RCC 7860 (cell line): ENCODE results near the gene PMEL.

Experiments
- DNase-seq: peaks from one replicate; pipeline ENCODE4 v3.0.0-alpha.2; 2015; ENCODE audit warnings: low spot score
- FAIRE-seq: peaks from 2 replicates; lab custom pipeline; 2012; peaks lifted over from hg19 to GRCh38; lab: Jason Lieb, UNC

Gene PMEL

DNA sequence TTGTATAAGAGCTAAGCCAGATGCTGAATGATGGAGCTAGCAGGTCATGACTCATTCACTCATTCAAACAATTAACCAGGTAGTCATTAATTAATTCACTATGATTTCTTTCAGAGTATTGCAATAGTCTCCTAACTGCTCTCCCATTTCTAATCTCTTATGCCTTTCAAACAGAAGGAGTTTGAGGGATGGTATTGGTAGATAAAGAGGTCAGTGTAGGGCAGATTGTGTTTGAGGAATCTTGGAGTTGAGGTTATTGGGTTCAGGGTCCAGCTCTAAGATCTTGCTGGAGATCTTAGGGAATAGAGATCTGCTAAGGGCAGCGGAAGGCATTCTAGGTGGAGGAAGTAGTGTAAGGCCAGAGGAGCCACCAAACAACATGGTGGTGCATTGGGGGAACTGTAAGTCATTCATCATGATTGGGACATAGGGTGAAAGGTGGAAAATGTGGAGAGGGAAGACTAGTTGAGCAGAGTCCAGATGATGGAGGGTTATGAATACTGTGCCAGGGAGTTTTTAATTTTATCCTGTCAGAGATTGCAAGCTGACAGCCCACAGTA is 23.2 kb downstream of the PMEL start:
- DNase-seq, result no peak
- FAIRE-seq, result no peak

DNA sequence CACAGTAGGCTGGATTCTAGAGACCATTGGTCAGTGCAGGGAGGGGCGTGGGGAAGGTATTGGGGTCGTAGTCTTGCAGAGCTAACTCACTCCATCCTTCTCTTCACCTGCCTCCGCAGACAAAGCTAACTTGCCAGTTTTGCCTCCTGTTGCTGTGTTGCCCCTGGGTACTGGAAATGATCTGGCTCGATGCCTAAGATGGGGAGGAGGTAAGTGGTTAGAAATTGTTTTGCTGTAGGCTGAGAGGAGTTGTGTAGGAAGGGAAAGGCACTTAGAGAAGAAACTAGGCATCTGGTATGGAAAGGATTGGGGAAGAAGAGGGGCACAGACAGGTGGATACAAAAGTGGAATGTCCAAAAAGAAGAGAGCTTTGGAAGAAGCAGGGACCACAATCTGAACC is 23.8 kb downstream of the PMEL start:
- FAIRE-seq, result no peak

DNA sequence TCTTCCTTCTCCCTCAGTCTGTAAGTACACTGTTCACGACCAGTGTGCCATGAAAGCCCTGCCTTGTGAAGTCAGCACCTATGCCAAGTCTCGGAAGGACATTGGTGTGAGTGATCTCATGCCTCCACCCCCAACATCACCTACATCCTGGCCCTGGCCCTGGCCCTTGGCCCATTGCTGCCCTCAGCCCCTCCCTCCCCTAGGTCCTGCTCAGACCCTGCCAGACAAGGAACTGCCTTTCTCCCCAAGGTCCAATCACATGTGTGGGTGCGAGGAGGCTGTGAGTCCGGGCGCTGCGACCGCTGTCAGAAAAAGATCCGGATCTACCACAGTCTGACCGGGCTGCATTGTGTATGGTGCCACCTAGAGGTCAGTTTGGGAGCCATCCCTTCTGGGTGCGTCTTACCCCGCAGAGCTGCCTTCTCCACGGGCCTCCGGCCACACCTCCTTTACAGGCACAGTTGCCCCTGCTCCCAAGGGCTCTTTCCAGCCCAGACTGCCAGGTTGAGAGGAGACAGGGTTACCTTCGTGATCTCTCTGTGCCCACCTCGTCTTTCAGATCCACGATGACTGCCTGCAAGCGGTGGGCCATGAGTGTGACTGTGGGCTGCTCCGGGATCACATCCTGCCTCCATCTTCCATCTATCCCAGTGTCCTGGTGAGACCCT is 25.6 kb downstream of the PMEL start:
- FAIRE-seq (no peak), DNase-seq (peak; percentile 67)

More for the DNA sequence above, 23.8 kb downstream of the PMEL start:
- no peak for DNase-seq

DNA sequence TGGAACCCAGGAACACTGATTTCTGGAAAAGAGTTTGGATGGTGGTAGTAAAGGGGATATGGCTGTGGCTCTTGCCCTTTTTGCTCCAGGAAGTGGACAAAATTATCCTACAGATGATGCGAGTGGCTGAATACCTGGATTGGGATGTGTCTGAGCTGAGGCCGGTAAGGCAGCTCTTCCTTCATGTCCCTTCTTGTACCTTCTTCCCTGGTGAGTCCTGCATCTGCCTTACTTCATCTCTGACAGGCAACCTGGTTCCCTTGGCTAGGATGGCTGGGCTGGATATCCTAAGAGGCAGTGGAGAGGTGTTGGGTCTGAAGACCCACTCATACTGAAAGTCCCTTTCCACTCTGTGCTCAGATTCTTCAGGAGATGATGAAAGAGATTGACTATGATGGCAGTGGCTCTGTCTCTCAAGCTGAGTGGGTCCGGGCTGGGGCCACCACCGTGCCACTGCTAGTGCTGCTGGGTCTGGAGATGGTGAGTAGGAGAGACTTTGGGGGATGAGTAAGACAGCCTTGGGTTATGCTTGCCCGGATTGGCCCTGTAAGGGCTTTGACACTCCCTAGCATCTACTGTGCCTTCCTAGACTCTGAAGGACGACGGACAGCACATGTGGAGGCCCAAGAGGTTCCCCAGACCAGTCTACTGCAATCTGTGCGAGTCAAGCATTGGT is 26.9 kb downstream of the PMEL start:
- DNase-seq (no peak), FAIRE-seq (no peak)

DNA sequence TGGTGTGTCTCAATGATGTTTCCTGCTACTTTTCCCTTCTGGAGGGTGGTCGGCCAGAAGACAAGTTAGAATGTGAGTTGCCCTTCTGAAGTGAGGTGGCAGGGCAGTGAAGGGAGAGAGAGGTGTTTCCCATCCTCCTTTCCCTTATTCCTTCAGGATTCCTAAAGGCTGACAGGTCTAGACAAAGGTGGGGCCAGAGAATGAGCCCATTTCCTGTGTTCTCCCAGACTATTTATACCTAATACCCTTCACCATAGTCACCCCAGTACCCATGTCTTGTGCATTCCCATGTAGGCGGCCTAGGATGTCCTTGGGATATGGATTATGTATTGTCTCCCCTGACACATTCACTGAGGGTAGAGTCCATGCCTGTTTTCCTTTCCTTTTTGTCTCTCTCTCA is 27.9 kb downstream of the PMEL start:
- DNase-seq (no peak), FAIRE-seq (no peak)

DNA sequence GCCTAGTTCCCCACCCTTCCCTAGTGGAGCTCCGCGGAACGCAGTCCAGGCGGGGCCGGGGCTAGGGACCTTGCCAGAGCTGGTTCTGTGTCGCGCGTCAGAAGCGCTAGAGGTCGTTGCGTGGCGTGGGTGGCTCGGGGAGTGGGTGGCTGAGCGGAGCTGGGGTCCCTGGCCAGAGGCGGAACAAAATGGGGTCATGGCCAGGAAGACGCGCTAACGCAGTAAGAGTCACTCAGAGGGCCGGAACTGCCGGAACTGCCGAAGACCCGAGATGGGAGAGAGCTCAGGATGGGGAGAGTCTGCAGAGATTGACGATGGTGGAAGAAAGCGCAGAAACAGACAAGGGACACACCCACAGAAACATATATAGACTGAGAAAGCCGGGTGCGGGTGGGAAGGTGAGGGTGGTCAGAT is 30.1 kb downstream of the PMEL start:
- no peak for FAIRE-seq

DNA sequence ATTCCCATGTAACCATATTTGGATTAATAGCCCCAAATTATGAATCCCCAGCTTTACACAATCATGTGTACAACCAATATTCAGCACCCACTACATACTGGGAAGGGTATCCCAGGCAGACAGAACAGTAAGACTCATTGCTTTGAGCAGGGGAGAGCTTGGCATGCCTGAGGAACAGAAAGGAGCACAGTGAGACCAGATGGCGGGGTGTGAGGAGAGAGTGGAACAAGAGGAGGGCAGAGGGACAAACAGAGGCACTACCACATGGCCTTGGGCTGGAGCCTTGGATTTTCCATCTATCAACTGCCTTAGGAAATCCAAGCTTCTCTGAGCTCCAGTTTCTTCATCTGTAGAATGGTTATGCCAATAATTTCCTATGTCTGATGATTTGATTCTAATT is 31.1 kb downstream of the PMEL start:
- no peak for DNase-seq
- FAIRE-seq, result no peak

More for the DNA sequence above, 30.1 kb downstream of the PMEL start:
- DNase-seq, result no peak

GRCh38 chr12:55933799-55934742 is 31.8 kb downstream of the PMEL start:
- DNase-seq (no peak), FAIRE-seq (no peak)

- FAIRE-seq, result no peak
- peak; percentile 24 for DNase-seq
These were observed 32.6 kb downstream of the PMEL start for GRCh38 chr12:55933169-55933798.

DNA sequence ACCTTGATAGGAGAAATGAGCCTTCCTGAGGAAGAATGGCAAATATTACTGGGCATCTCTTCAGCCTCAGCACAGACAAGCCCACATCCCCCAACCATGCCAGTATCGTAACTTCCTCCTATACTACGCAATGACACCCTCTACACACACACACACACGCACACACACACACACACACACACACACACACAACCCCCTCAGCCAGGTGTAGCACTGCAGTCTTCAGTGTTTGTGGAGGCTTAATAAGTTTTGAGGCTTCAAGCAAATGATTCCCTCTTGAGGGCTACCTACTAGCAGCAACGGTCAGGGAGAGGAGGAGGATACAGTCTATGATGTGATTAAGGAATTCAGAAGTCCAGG is 33.3 kb downstream of the PMEL start:
- FAIRE-seq, result no peak

GRCh38 chr12:55931780-55932550 is 33.9 kb downstream of the PMEL start:
- DNase-seq, result no peak

More for the DNA sequence above, 33.3 kb downstream of the PMEL start:
- DNase-seq, result no peak

DNA sequence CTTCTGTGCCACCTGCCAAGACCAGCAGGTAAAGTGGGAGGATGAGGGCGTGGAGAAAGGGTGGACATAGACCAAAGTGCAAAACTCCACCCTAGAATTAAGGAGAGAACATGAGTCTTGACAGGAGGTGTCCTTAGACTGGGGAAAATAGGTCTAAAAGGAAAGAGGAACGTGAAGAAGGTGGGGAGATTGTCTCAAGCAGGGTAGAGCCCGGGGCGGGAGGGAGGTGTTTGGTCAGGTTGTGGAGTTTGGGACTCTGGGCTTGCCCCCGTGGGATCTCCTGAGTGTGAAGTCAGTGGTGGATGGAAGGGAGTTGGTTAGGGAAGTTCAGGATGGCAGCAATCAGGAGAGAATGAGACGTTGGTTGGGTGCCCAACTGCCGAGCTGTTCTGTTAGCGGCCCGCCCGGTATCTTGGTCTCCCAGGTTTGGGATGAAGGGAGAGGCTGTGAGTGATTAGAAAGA is 34.5 kb downstream of the PMEL start:
- DNase-seq (no peak), FAIRE-seq (no peak)

More at GRCh38 chr12:55931780-55932550, 33.9 kb downstream of the PMEL start:
- FAIRE-seq, result no peak

DNA sequence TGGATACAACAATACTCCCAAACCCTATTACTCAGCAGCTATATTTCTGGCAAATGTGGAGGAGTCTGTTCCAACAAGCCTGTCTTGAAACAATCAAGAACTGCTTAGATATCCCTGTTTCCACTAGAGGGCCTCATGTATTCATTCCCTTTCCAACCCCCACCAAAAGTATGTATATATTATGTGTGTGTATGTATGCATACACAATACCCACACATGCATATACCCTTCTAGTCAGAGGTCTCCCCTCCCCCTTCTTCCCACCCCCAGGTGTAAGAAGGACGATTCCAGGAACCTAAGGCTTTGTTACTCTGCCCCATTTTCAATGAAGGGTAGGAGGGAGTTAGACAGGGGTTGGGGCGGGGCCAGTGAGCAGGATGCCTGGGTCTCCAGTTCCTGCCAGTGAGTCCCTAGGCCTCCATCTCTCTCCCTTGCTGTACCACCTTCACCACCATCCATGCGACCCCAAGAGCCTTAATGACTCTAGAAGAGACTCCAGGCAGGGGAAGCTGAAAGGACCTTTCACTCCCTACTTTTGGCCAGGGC is 35.0 kb downstream of the PMEL start, which contains the start of gene DGKA:
DGKA (plus strand) TSS at position 392 of the 546 bp plus-strand sequence. CDS start 5,342 bp downstream, outside the sequence.
- peak; percentile 31 for DNase-seq
- FAIRE-seq, result no peak

GRCh38 chr12:55929306-55929791 is 36.5 kb downstream of the PMEL start:
- DNase-seq (no peak), FAIRE-seq (no peak)

DNA sequence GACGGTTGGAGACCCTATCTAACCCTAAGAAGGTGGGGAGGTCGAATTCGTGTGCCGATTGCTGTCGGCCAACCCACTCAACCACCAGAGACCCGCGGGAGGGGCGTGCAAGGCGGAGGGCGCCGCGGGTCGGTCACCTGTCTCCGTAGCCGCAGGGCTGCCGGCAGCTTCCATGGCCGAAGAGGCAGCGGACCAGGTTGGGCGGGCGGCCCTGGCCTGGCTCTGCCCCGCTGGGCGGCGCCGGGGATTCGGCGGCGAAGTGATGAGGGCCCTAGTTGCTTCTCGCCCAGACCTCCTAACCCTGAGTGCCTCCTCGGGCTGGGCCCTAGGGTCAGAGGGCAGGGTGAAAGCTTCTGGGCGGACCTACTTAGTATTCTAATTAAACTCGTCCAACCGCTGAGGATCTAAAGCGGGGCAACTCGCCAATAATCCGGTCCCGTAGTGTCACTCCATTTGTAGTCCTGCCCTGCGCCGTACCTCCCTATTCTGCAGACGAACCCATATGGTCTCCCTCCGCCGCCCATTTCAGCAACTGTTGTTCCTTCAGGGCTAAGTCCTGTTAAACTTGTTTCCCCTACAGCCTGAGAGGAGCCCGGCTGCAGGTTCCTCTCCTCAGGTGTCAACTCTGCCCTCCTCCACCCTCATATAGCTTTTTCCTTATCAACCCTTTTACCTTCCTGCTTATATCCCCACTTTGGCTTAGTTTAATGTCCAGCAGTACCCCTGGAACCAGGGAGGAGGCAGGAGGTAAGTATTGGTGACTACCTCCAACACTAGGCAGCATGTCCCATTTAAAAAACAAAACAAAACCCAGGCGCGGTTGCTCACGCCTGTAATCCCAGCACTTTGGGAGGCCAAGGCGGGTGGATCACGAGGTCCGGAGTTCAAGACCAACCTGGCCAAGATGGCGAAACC is 38.0 kb downstream of the PMEL start, which contains the start of gene PYM1:
PYM1 (minus strand) TSS at position 307 of the 915 bp plus-strand sequence; CDS start at position 174, 133 bp downstream.
- DNase-seq (peak; percentile 50), FAIRE-seq (no peak)

GRCh38 chr12:55926738-55927587 is 38.9 kb downstream of the PMEL start:
- peak; percentile 12 for FAIRE-seq
- peak; percentile 81 for DNase-seq
